ENCODE results near the gene MEMO1.
"Not testable (repeated sequence)": the region's sequence is repeated elsewhere in the genome, so short reads cannot be mapped to it uniquely, and the experiment has no call there.

Gene MEMO1

GRCh38 chr2:31979956-31980355 lies 30.9 kb downstream of the MEMO1 start:
- no peak overlapping the region for H3K4me3 ChIP-seq (ENCODE audit: low read length)
- no peak for DNase-seq (ENCODE audit: low read depth)
- no peak for TF ChIP-seq CTCF (conservative IDR thresholded peaks at IDR 0.05; ENCODE audit: low read depth, low read length)

- no peak for TF ChIP-seq CTCF (conservative IDR thresholded peaks at IDR 0.05; ENCODE audit: low read depth, low read length)
- DNase-seq (ENCODE audit: low read depth): no peak
- no peak overlapping the region for H3K4me3 ChIP-seq (ENCODE audit: low read length)
Observed at GRCh38 chr2:31979018-31979417, 31.8 kb downstream of the MEMO1 start.

GRCh38 chr2:31978436-31978835 lies 32.4 kb downstream of the MEMO1 start:
- TF ChIP-seq CTCF (conservative IDR thresholded peaks at IDR 0.05; ENCODE audit: low read depth, low read length): no peak

GRCh38 chr2:31973665-31974064 lies 37.1 kb downstream of the MEMO1 start:
- no peak overlapping the region for H3K4me3 ChIP-seq (ENCODE audit: low read length)
- no peak for DNase-seq (ENCODE audit: low read depth)
- no peak for TF ChIP-seq CTCF (conservative IDR thresholded peaks at IDR 0.05; ENCODE audit: low read depth, low read length)

More at GRCh38 chr2:31978436-31978835, 32.4 kb downstream of the MEMO1 start:
- no peak overlapping the region for H3K4me3 ChIP-seq (ENCODE audit: low read length)
- DNase-seq (ENCODE audit: low read depth): no peak

GRCh38 chr2:31972059-31972458 lies 38.7 kb downstream of the MEMO1 start:
- TF ChIP-seq CTCF (conservative IDR thresholded peaks at IDR 0.05; ENCODE audit: low read depth, low read length): no peak
- no peak overlapping the region for H3K4me3 ChIP-seq (ENCODE audit: low read length)
- DNase-seq (ENCODE audit: low read depth): no peak

DNA sequence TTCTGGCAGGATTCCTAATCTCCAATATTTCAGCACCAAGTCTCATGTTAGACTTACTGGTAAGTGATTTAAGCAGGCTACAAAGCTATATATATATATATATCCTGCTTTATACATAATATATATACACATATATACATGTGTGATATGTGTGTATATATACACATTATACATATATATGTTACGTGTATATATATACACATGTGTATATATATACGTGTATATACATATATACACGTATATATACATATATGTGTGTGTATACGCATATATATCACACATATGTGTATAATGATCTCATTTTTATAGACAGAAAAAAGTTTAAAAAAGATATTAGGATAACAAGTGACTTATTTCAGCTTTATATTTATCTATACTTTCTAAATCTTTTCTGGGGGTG lies 41.6 kb downstream of the MEMO1 start:
- TF ChIP-seq CTCF (conservative IDR thresholded peaks at IDR 0.05; ENCODE audit: low read depth, low read length): no peak
- DNase-seq (ENCODE audit: low read depth): no peak
- H3K4me3 ChIP-seq (ENCODE audit: low read length): no peak overlapping the region

DNA sequence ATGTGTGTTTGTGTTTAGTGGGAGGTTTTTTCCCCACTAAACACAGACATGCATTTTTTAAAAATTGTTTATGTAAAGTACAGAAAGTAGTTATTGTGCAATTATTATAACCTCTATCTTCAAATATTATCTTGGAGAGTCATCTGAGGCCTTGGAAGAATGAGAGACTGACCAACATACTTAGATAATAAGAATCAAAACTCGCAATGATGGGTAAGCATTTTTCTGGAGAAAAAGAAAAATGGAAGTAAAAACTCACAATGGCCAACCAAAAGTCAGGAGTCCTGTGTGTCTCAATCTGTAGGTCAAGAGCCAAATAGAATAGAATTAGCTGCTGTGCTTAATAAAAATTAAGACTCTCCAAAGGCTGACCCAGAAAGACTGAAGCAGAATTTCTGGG lies 43.0 kb downstream of the MEMO1 start:
- no peak for TF ChIP-seq CTCF (conservative IDR thresholded peaks at IDR 0.05; ENCODE audit: low read depth, low read length)
- no peak for DNase-seq (ENCODE audit: low read depth)

GRCh38 chr2:31966402-31966801 lies 44.4 kb downstream of the MEMO1 start:
- not testable (repeated sequence) for H3K4me3 ChIP-seq (ENCODE audit: low read length); DNase-seq (ENCODE audit: low read depth)

More for the DNA sequence above, 43.0 kb downstream of the MEMO1 start:
- H3K4me3 ChIP-seq (ENCODE audit: low read length): no peak overlapping the region

Data from retinal pigment epithelial cell (primary cell).